ENCODE measurements around the gene COMMD1. TPM values are rescaled to one million over a fixed set of nuclear protein-coding genes. Genes with fewer than 3 reads are reported as not detected.
"Not testable (repeated sequence)": the region's sequence is repeated elsewhere in the genome, so short reads cannot be mapped to it uniquely, and the experiment has no call there.

Gene COMMD1
- total RNA-seq (2014; rRNA removed; shearing (Covaris generic)): 48.9 and 51.4 TPM in 2 replicates

DNA sequence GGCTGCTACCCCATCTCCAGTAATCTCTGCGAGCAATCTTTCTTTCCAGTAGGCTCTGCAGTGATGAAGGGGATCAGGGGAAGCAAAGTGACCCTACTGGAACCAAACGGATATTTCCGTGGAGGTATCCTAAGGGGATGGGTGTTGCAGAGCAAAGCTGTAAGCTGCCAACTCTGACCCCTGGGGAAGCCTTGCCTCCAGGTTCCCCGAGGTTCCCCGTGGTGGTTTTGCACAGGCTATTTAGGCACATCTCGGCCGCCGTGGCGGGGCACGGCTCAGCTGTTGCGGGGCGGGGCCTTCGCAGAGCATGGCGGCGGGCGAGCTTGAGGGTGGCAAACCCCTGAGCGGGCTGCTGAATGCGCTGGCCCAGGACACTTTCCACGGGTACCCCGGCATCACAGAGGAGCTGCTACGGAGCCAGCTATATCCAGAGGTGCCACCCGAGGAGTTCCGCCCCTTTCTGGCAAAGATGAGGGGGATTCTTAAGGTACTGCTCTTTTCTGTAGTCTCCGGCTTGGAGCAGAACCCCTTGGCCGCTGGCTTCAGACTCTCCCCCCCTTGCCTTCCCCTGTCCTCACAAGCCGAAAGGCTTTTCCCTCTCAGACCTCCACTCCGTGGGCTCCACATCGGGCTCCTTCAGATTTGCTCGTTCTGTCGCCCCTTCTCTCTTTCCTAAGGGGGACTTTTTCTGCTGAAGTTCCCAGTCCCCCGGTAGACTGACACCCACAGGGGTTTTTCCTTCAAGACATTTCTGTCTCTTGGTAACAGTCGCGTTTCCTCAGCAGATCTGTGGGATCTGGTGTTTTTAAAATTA lies at the start of gene COMMD1:
Gene COMMD1 (plus strand): TSS at position 303 of the 814 bp plus-strand sequence. CDS start 5 bp downstream, at position 308.
- Histone ChIP-seq H3K9me3 (replicated peaks) (no peaks in the 10 kb centered on the region), H3K36me3 (no peaks in the 10 kb centered on the region), H3K27me3 (no peaks in the 10 kb centered on the region), H3K4me1 (no peaks in the 10 kb centered on the region), H3K27ac (peak within 1 kb of the TSS; percentile 55), H3K4me3 (peak within 1 kb of the TSS; percentile 73)
- peak; percentile 88 to 90 for DNase-seq

GRCh38 chr2:61857224-61857623 lies 48.2 kb upstream of the COMMD1 start:
- Histone ChIP-seq H3K9me3 (replicated peaks) (no peaks in the 10 kb centered on the region), H3K36me3 (no peaks in the 10 kb centered on the region), H3K27me3 (no peaks in the 10 kb centered on the region), H3K4me1 (peaks cover 4% of the 10 kb centered on the region), H3K4me3 (no peak overlapping the region), H3K27ac (no peak overlapping the region)
- DNase-seq: no peak

DNA sequence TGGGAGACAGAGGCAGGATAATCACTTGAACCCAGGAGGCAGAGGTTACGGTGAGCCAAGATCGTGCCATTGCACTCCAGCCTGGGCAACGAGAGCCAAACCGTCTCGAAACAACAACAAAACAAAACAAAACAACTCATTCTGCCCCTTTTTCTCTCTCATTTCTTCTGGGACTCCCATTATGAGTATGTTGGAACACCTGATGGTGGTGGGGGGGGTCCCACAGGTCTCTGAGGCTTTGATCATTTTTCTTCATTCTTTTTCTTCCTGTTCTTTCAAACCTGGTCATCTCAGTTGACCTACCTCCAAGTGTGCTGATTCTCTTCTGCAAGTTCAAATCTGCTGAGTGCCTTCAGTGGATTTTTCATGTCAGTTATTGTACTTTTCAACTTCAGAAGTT lies 43.4 kb upstream of the COMMD1 start:
- no peaks in the 10 kb centered on the region for H3K4me1 ChIP-seq
- no peaks in the 10 kb centered on the region for H3K27me3 ChIP-seq
- no peak overlapping the region for H3K27ac ChIP-seq
- H3K4me3 ChIP-seq: no peak overlapping the region
- DNase-seq: no peak
- H3K36me3 ChIP-seq: peaks cover 28% of the 10 kb centered on the region
- H3K9me3 ChIP-seq (replicated peaks): no peaks in the 10 kb centered on the region; the same call in 1 of the 2 replicates

DNA sequence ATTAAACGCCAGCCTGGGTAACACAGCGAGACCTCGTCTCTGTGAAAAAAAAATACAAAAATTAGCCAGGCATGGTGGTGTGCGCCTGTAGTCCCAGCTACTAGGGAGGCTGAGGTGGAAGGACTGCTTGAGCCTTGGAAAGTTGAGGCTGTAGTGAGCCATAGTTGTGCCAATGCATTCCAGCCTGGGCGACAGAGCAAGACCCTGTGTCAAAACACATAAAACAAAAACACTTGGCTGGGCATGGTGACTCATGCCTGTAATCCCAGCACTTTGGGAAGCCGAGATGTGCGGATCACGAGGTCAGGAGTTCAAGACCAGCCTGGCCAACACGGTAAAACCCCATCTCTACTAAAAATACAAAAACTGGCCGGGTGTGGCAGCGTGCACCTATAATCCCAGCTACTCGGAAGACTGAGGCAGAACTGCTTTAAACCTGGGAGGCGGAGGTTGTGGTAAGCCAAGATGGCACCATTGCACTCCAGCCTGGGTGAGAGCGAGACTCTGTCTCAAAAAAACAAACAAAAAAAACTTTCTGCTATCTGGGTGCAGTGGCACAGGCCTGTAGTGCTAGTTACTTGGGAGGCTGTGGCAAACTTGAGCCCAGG lies 38.9 kb upstream of the COMMD1 start:
- peaks cover 73% of the 10 kb centered on the region for H3K36me3 ChIP-seq
- DNase-seq; H3K27ac ChIP-seq; H3K9me3 ChIP-seq (replicated peaks); H3K4me3 ChIP-seq; H3K27me3 ChIP-seq; H3K4me1 ChIP-seq: not testable (repeated sequence)

GRCh38 chr2:61876400-61876799 lies 29.1 kb upstream of the COMMD1 start:
- Histone ChIP-seq H3K36me3 (peaks cover 99% of the 10 kb centered on the region), H3K4me3 (no peak overlapping the region), H3K27ac (no peak overlapping the region), H3K9me3 (replicated peaks) (no peaks in the 10 kb centered on the region), H3K4me1 (no peaks in the 10 kb centered on the region; the same call in 1 of the 2 replicates), H3K27me3 (no peaks in the 10 kb centered on the region)
- no peak for DNase-seq

GRCh38 chr2:61877571-61878245 lies 27.8 kb upstream of the COMMD1 start:
- Histone ChIP-seq H3K27ac (no peak overlapping the region), H3K36me3 (peaks cover 99% of the 10 kb centered on the region), H3K9me3 (replicated peaks) (no peaks in the 10 kb centered on the region), H3K27me3 (no peaks in the 10 kb centered on the region), H3K4me3 (no peak overlapping the region), H3K4me1 (no peaks in the 10 kb centered on the region; the same call in 1 of the 2 replicates)
- DNase-seq: no peak

- Histone ChIP-seq H3K4me3 (no peak overlapping the region), H3K27me3 (no peaks in the 10 kb centered on the region), H3K9me3 (replicated peaks) (no peaks in the 10 kb centered on the region), H3K36me3 (peaks cover 99% of the 10 kb centered on the region), H3K4me1 (no peaks in the 10 kb centered on the region; the same call in 1 of the 2 replicates), H3K27ac (no peak overlapping the region)
- no peak for DNase-seq
Measured at GRCh38 chr2:61878761-61879160, 26.7 kb upstream of the COMMD1 start.

DNA sequence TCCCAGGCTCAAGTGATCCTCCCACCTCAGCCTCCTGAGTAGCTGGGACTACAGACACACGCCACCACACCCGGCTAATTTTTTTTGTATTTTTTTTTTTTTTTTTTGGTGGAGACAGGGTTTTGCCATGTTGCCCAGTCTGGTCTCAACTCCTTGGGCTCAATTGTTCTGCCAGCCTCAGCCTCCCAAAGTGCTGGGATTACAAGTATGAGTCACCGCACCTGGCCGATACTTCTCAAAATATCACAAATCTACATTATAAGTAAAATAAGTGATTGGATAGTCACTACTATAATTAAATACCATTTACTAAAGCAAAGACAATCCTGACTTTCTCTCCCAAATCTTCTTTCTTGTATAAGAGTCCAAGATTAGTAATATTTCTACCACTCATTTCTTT lies 26.1 kb upstream of the COMMD1 start:
- not testable (repeated sequence) for H3K27ac ChIP-seq; DNase-seq; H3K27me3 ChIP-seq; H3K9me3 ChIP-seq (replicated peaks); H3K4me1 ChIP-seq; H3K4me3 ChIP-seq
- H3K36me3 ChIP-seq: peaks cover 99% of the 10 kb centered on the region

- no peak for DNase-seq
- peaks cover 94% of the 10 kb centered on the region for H3K36me3 ChIP-seq
- H3K27me3 ChIP-seq: no peaks in the 10 kb centered on the region
- no peak overlapping the region for H3K4me3 ChIP-seq
- peaks cover 6% of the 10 kb centered on the region for H3K4me1 ChIP-seq
- no peaks in the 10 kb centered on the region for H3K9me3 ChIP-seq (replicated peaks)
- no peak overlapping the region for H3K27ac ChIP-seq
Measured at GRCh38 chr2:61882850-61883249, 22.6 kb upstream of the COMMD1 start.

- H3K4me3 ChIP-seq: no peak overlapping the region; the same call in 1 of the 2 replicates
- peaks cover 63% of the 10 kb centered on the region for H3K36me3 ChIP-seq
- no peaks in the 10 kb centered on the region for H3K9me3 ChIP-seq (replicated peaks)
- DNase-seq: no peak
- peaks cover 6% of the 10 kb centered on the region for H3K4me1 ChIP-seq
- no peak overlapping the region for H3K27ac ChIP-seq
- no peaks in the 10 kb centered on the region for H3K27me3 ChIP-seq
Measured at GRCh38 chr2:61885896-61886603, 19.4 kb upstream of the COMMD1 start.

DNA sequence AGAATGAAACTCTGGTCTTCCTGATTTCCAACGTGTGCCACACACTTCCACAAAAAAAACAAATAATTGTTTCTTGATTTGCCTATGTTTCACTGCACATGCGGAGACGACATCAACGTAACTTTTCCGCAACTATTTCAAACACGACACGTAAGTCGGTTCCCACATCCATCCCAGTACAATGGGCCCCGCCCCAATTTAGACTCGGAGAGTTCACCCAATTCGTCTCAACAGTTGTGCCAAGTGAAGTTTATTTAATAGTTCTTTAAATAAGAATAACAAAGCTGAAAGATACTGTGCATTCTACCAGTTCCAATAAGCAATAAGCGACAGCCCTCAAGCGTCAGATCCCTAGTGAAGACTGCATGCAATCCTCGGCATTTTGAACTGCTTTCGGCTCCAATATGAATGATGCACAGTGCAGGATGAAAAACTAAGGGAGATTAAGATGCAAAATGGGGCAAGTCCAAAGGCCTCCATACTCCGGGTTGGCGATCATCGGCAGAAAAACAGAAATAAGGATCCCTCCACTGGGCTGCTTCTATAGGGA lies 17.7 kb upstream of the COMMD1 start:
- DNase-seq: peak; percentile 26 to 58
- H3K27me3 ChIP-seq: no peaks in the 10 kb centered on the region

GRCh38 chr2:61888267-61889055 lies 17.0 kb upstream of the COMMD1 start, which contains the start of gene CCT4:
Gene CCT4 (minus strand): TSS chr2:61888656. CDS start chr2:61888507, 149 bp downstream.
- Histone ChIP-seq H3K27me3 (no peaks in the 10 kb centered on the region), H3K36me3 (peaks cover 39% of the 10 kb centered on the region), H3K4me3 (peak within 1 kb of the TSS; percentile 75), H3K9me3 (replicated peaks) (no peaks in the 10 kb centered on the region), H3K4me1 (peaks cover 6% of the 10 kb centered on the region; the same call in 1 of the 2 replicates), H3K27ac (peak within 1 kb of the TSS; percentile 81)
- DNase-seq: peak; percentile 89 to 95

More for the DNA sequence above, 17.7 kb upstream of the COMMD1 start:
- Histone ChIP-seq H3K36me3 (peaks cover 45% of the 10 kb centered on the region), H3K27ac (peak overlapping the region; percentile 81), H3K4me3 (peak overlapping the region; percentile 75), H3K9me3 (replicated peaks) (no peaks in the 10 kb centered on the region), H3K4me1 (peaks cover 6% of the 10 kb centered on the region; the same call in 1 of the 2 replicates)

DNA sequence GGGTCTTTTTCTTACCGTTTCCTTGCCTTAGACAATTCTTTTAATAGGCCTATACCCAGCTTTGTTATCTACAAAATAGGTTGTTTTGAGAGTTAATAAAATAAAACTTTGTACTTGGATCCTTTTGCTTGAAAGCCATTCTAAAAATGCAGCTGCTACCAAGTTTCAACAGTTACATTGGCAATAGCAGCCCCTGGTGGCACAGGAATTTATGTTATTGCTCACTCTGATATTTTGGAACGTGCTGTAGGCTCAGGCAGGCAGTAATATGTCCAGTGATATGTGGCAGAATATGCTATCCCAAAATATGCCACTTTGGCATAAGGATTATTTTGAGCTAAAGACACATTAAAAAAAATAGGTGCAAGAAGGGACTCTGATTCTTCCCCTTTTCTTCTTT lies 6.7 kb upstream of the COMMD1 start:
- H3K4me3 ChIP-seq: no peak overlapping the region
- H3K9me3 ChIP-seq (replicated peaks): 0 out of 2 replicates have a peak, but pooled peaks cover 2% of the 10 kb centered on the region
- peak; percentile 22 to 59 for DNase-seq
- H3K36me3 ChIP-seq: no peaks in the 10 kb centered on the region
- H3K4me1 ChIP-seq: no peaks in the 10 kb centered on the region
- H3K27ac ChIP-seq: no peak overlapping the region
- no peaks in the 10 kb centered on the region for H3K27me3 ChIP-seq

Data from SJCRH30 (cell line).